H9 (cell line): ENCODE measurements around the gene HBG2. TPM values are rescaled to one million over a fixed set of nuclear protein-coding genes. Genes with fewer than 3 reads are reported as not detected.

Source experiments
- DNase-seq: peaks from one replicate; pipeline ENCODE4 v3.0.0-alpha.2; 2017
- H2AFZ ChIP-seq: one replicate; pipeline ENCODE4 v1.6.1; 2013; ENCODE audit warnings: mild to moderate bottlenecking, low read length, control low read depth, moderate library complexity
- H2AK5ac ChIP-seq: 2 replicates; pipeline ENCODE4 v1.6.1; 2013; ENCODE audit warnings: low read length, control low read depth, mixed read lengths; ENCODE audit not compliant: insufficient read length
- H2BK120ac ChIP-seq: one replicate; pipeline ENCODE4 v1.6.1; 2013; ENCODE audit warnings: low read depth, mild to moderate bottlenecking, low read length, control low read depth, inconsistent platforms; ENCODE audit not compliant: poor library complexity, severe bottlenecking
- H2BK12ac ChIP-seq: 2 replicates; pipeline ENCODE4 v1.6.1; 2013; ENCODE audit warnings: low read length, control low read depth, mixed read lengths, low read depth; ENCODE audit not compliant: insufficient read length
- H2BK15ac ChIP-seq: 2 replicates; pipeline ENCODE4 v1.6.1; 2013; ENCODE audit warnings: low read depth, low read length, control low read depth
- H2BK20ac ChIP-seq: one replicate; pipeline ENCODE4 v1.6.1; 2013; ENCODE audit warnings: low read depth, mild to moderate bottlenecking, low read length, control low read depth, inconsistent platforms; ENCODE audit not compliant: poor library complexity, severe bottlenecking
- H2BK5ac ChIP-seq: 2 replicates; pipeline ENCODE4 v1.6.1; 2013; ENCODE audit warnings: low read length, control low read depth, mixed read lengths; ENCODE audit not compliant: insufficient read length
- H3K14ac ChIP-seq: 2 replicates; pipeline ENCODE4 v1.6.1; 2013; ENCODE audit warnings: low read length, control low read depth; ENCODE audit not compliant: insufficient read depth
- H3K18ac ChIP-seq: 2 replicates; pipeline ENCODE4 v1.6.1; 2013; ENCODE audit warnings: low read depth, mild to moderate bottlenecking, mixed read lengths, low read length, control low read depth; ENCODE audit not compliant: insufficient read length
- H3K23ac ChIP-seq: 2 replicates; pipeline ENCODE4 v1.6.1; 2013; ENCODE audit warnings: low read length, control low read depth, mixed read lengths, low read depth; ENCODE audit not compliant: insufficient read length
- H3K23me2 ChIP-seq: 2 replicates; pipeline ENCODE4 v1.6.1; 2013; ENCODE audit warnings: low read depth, mild to moderate bottlenecking, mixed read lengths, low read length, control low read depth; ENCODE audit not compliant: insufficient read length, poor library complexity, severe bottlenecking
- H3K27ac ChIP-seq: 2 replicates; pipeline ENCODE4 v1.5.1; 2013; ENCODE audit warnings: low read length, control low read depth, mixed read lengths, low read depth; ENCODE audit not compliant: insufficient read length
- H3K27me3 ChIP-seq: 2 replicates; pipeline ENCODE4 v1.6.1; 2013; ENCODE audit warnings: low read length, control low read depth, inconsistent platforms; ENCODE audit not compliant: insufficient read depth
- H3K4ac ChIP-seq: 2 replicates; pipeline ENCODE4 v1.6.1; 2013; ENCODE audit warnings: low read depth, mild to moderate bottlenecking, control low read depth, inconsistent platforms, low read length, moderate library complexity
- H3K4me1 ChIP-seq: 2 replicates; pipeline ENCODE4 v1.6.1; 2013; ENCODE audit warnings: low read length, control low read depth, inconsistent platforms; ENCODE audit not compliant: insufficient read depth
- H3K4me2 ChIP-seq: 2 replicates; pipeline ENCODE4 v1.6.1; 2013; ENCODE audit warnings: low read length, control low read depth, mixed read lengths; ENCODE audit not compliant: insufficient read length, insufficient read depth
- H3K56ac ChIP-seq: 2 replicates; pipeline ENCODE4 v1.6.1; 2013; ENCODE audit warnings: low read depth, mild to moderate bottlenecking, mixed read lengths, low read length, control low read depth; ENCODE audit not compliant: insufficient read length
- H3K79me1 ChIP-seq: 2 replicates; pipeline ENCODE4 v1.6.1; 2013; ENCODE audit warnings: low read depth, mild to moderate bottlenecking, moderate library complexity, low read length, control low read depth, inconsistent platforms; ENCODE audit not compliant: insufficient read depth, poor library complexity, severe bottlenecking
- H3K79me2 ChIP-seq: 2 replicates; pipeline ENCODE4 v1.6.1; 2013; ENCODE audit warnings: low read length, control low read depth, inconsistent platforms; ENCODE audit not compliant: insufficient read depth
- H3K9ac ChIP-seq: 2 replicates; pipeline ENCODE4 v1.6.1; 2013; ENCODE audit warnings: low read length, control low read depth, mixed read lengths; ENCODE audit not compliant: insufficient read length; ENCODE audit errors: extremely low read depth
- H3K9me3 ChIP-seq: one replicate; pipeline ENCODE4 v1.6.1; 2013; ENCODE audit warnings: low read depth, low read length, inconsistent platforms; ENCODE audit not compliant: control insufficient read depth
- H3T11ph ChIP-seq: one replicate; pipeline ENCODE4 v1.6.1; 2013; ENCODE audit warnings: mild to moderate bottlenecking, low read length, control low read depth, inconsistent platforms
- H4K20me1 ChIP-seq: one replicate; pipeline ENCODE4 v1.6.1; 2013; ENCODE audit not compliant: control insufficient read depth, insufficient read length, insufficient read depth
- H4K5ac ChIP-seq: 2 replicates; pipeline ENCODE4 v1.6.1; 2013; ENCODE audit warnings: low read depth, mild to moderate bottlenecking, mixed read lengths, low read length, control low read depth; ENCODE audit not compliant: insufficient read length
- H4K8ac ChIP-seq: replicated peaks from 2 replicates; pipeline ENCODE4 v1.6.1; 2013; ENCODE audit warnings: low read length, control low read depth, mixed read lengths, low read depth; ENCODE audit not compliant: insufficient read length
- H4K91ac ChIP-seq: 2 replicates; pipeline ENCODE4 v1.6.1; 2013; ENCODE audit warnings: low read depth, mild to moderate bottlenecking, moderate library complexity, mixed read lengths, low read length, control low read depth; ENCODE audit not compliant: insufficient read length
- H3K27ac Mint-ChIP-seq, 3 experiments: 2 replicates in 2 of 3; 3 replicates in 1 of 3; pipeline ENCODE4 v1.8.0; 2020 to 2021; ENCODE audit warnings: mixed read lengths in 3 of 3, mild to moderate bottlenecking in 1 of 3, moderate library complexity in 1 of 3
- H3K27me3 Mint-ChIP-seq: 2 replicates; pipeline ENCODE4 v1.8.0; 2021; ENCODE audit warnings: low read depth, mild to moderate bottlenecking, moderate library complexity, mixed read lengths
- H3K36me3 Mint-ChIP-seq, 3 experiments: 2 replicates in 2 of 3; 3 replicates in 1 of 3; pipeline ENCODE4 v1.8.0; 2020 to 2021; ENCODE audit warnings: low read depth in 3 of 3, mixed read lengths in 3 of 3; ENCODE audit not compliant: insufficient read depth in 1 of 3
- H3K4me1 Mint-ChIP-seq, 2 experiments: 2 replicates each; pipeline ENCODE4 v1.8.0; 2020; ENCODE audit warnings: mixed read lengths in 2 of 2
- H3K4me3 Mint-ChIP-seq, 2 experiments: 2 replicates in 1 of 2; 3 replicates in 1 of 2; pipeline ENCODE4 v1.8.0; 2020 to 2021; ENCODE audit warnings: mild to moderate bottlenecking in 2 of 2, mixed read lengths in 2 of 2, moderate library complexity in 1 of 2
- H3K9me3 Mint-ChIP-seq, 2 experiments: 2 replicates in 1 of 2; 3 replicates in 1 of 2; pipeline ENCODE4 v1.8.0; 2020; ENCODE audit warnings: mild to moderate bottlenecking in 2 of 2, mixed read lengths in 2 of 2, moderate library complexity in 1 of 2
- WGBS: extraction: QIAGEN DNeasy Blood & Tissue Kit; methylation state at CpG from one replicate; pipeline ENCODE4 v1.1.7; 2013; ENCODE audit warnings: missing lambda C conversion rate, low lambda C conversion rate, mixed read lengths; ENCODE audit not compliant: insufficient read length; ENCODE audit errors: extremely low coverage; 5-methylcytosine and 5-hydroxymethylcytosine counted together
- total RNA-seq: library from RNA; stranded (reverse); gene quantifications from 2 replicates; pipeline ENCODE4 v1.2.1, GENCODE V29; 2021
- TF ChIP-seq, protein P1 (sequence below): fragments of 200-600 bp; sonication (generic); conservative IDR thresholded peaks from 3 replicates; pipeline ENCODE4 v1.8.0; 2021; ENCODE audit warnings: antibody characterized with exemption, mild to moderate bottlenecking

The HBG2 gene
- total RNA-seq, 1 experiment from 2014 or later = not detected

DNA sequence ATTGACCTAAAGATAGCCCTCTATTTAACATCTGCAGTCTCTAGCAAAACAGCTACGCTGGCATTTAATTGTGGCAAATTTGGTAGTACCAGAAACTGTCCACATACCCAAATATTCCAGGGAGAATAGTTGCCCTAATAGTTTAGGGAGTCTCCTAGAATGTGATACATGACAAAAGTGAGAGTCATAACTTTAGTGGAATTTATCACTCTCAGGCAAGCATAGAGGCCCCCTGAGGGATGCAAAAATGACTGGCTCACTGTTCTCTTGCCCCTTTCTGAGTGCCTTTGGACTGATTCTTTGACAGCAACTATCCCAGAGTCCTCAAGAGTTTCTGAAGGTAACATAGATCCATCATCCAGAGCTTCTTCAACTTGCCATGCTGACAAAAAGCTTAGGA is 49.5 kb upstream of the HBG2 start:
- Histone ChIP-seq H3K27ac (no peak overlapping the region), H2AFZ (no peak overlapping the region), H3K4ac (no peak overlapping the region), H2BK20ac (no peak overlapping the region), H3K79me1 (no peaks in the 10 kb centered on the region), H2BK5ac (no peak overlapping the region), H4K91ac (no peak overlapping the region), H2BK15ac (no peak overlapping the region), H4K8ac (no peak overlapping the region), H3K9me3 (no peaks in the 10 kb centered on the region), H3K23ac (no peak overlapping the region), H3K27me3 (no peaks in the 10 kb centered on the region), H3K14ac (no peak overlapping the region), H2BK12ac (no peak overlapping the region), H3K56ac (no peak overlapping the region), H4K20me1 (no peaks in the 10 kb centered on the region), H3K4me2 (no peak overlapping the region), H2AK5ac (no peak overlapping the region), H3K79me2 (no peaks in the 10 kb centered on the region), H3K9ac (no peak overlapping the region), H3K18ac (no peak overlapping the region), H3K23me2 (no peaks in the 10 kb centered on the region), H2BK120ac (no peak overlapping the region), H3T11ph (no peak overlapping the region), H3K4me1 (no peaks in the 10 kb centered on the region), H4K5ac (no peak overlapping the region)
- Mint-ChIP-seq H3K36me3 (no peaks in the 10 kb centered on the region), H3K4me3 (no peak overlapping the region), H3K27me3 (no peaks in the 10 kb centered on the region), H3K4me1 (no peaks in the 10 kb centered on the region), H3K27ac (no peak overlapping the region), H3K9me3 (no peaks in the 10 kb centered on the region)
- WGBS = no CpG with 5 or more reads among the region's 1 CpG
- no peak for DNase-seq
- TF ChIP-seq, protein P1, sequence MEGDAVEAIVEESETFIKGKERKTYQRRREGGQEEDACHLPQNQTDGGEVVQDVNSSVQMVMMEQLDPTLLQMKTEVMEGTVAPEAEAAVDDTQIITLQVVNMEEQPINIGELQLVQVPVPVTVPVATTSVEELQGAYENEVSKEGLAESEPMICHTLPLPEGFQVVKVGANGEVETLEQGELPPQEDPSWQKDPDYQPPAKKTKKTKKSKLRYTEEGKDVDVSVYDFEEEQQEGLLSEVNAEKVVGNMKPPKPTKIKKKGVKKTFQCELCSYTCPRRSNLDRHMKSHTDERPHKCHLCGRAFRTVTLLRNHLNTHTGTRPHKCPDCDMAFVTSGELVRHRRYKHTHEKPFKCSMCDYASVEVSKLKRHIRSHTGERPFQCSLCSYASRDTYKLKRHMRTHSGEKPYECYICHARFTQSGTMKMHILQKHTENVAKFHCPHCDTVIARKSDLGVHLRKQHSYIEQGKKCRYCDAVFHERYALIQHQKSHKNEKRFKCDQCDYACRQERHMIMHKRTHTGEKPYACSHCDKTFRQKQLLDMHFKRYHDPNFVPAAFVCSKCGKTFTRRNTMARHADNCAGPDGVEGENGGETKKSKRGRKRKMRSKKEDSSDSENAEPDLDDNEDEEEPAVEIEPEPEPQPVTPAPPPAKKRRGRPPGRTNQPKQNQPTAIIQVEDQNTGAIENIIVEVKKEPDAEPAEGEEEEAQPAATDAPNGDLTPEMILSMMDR = no peak
